Tibial nerve (tissue), 4 donors: Measurements from ENCODE around the gene HIBADH.

Experiments
- CTCF ChIP-seq, 5 experiments: fragments of 200-600 bp in 3 of 5; fragments of 450-650 bp in 2 of 5; sonication (generic) in 3 of 5; IDR thresholded peaks; one replicate each; pipeline ENCODE4 v1.5.1; 2016 to 2019; ENCODE audit warnings: antibody characterized with exemption in 5 of 5, mild to moderate bottlenecking in 3 of 5, moderate library complexity in 2 of 5
- EP300 ChIP-seq, 2 donors: sonication (generic); formaldehyde crosslinking; IDR thresholded peaks; one replicate each; pipeline ENCODE4 v1.6.1; 2017; ENCODE audit warnings: antibody characterized with exemption in 2 of 2, mild to moderate bottlenecking in 1 of 2

DNA sequence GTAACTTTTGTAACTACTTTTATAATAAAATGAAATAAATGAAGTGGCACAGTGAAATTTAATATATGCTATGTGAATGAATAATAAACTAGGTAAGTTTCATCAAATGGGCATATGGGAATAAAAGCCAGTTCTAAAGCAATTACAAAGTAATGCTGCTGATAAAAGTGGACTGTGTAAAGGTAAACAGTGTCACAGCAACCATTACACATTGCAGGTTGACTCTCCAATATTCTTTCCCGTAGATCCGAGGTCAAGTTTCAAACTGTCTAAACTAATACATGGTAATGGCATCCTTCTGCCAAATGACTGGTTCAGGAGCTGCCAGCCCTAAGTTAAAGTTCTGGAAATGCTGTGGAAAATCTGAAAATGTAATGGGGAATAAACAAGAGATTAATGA, 6.0 kb downstream of the HIBADH start:
- TF ChIP-seq CTCF (IDR thresholded peaks at IDR 0.05) (no peak), EP300 (IDR thresholded peaks at IDR 0.05) (no peak)
